Stimulated activated CD4-positive, alpha-beta T cell treated with anti-CD3 and anti-CD28 coated beads, Interleukin-15, amount 100 ng/mL, for 24 hours (primary cell): ENCODE measurements around the gene LENG8.

Source experiments
- DNase-seq: peaks from one replicate; pipeline ENCODE4 v3.0.0-alpha.2; 2020

LENG8 gene

DNA sequence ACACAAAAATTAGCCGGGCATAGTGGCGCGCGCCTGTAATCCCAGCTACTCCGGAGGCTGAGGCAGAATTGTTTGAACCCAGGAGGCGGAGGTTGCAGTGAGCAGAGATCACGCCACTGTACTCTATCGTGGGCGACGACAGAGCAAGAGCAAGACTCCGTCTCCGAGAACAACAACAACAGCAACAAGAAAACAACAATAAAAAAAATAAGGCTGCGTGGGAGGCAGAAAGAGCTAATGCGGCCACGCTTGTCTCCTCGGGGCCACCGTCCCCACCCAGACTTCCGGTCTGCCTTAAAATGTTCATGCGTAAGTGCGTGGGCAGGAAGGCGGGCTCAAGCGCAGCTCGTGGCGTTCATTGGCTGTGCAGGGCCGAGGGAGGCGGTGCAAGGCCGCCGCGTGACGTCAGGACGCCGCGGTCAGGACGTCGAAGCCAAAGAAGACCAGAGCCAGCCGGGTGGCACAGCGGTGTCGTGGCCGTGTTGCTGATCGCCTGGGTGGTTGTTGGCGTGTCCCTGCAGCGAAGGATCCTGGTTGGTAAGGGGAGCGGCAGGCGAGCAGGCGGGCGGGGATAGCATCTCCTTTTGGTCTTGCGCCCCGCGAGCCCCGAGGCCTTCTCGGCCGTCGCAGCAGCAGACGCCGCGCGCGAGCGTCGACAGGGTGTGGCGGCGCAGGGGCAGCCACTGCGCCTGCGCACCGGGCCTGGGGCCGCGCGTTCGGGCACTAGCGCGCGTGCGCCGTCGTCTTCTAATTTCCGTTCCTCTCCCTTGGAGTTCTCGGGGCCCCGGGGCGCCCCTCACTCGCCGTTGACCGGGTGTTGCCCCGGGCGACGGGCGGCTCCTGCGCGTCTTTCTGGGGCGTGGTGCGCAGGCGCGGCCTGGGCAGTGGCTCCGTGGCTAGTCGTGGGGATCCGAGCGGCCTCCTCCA, at the start of gene LENG8:
Gene LENG8, plus strand, starts transcription at position 426 of the 927 bp plus-strand sequence. CDS start 2,146 bp downstream, outside the sequence.
- peak; percentile 97 for DNase-seq

- DNase-seq: no peak
These were observed 48.1 kb upstream of the LENG8 start for GRCh38 chr19:54400913-54401312.

DNA sequence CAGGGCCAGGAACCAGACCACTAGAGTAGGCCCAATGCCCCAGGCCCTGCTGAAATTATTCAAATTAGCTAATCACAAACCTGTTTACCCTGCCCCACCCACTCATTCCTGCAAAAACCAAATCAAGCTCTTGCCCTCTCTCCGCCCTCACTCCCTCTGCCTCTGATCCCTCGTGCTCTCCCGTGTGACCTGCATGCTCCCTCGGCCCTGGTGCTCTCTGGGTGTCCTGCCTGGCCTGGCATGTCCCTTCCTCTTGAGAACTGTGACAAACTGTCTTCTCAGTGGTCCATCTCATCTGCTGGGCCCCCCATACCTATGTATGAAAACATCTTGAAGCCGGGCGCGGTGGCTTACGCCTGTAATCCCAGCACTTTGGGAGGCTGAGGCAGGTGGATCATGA, 45.9 kb upstream of the LENG8 start:
- DNase-seq: no peak

GRCh38 chr19:54405628-54406027, 43.4 kb upstream of the LENG8 start:
- no peak for DNase-seq

DNA sequence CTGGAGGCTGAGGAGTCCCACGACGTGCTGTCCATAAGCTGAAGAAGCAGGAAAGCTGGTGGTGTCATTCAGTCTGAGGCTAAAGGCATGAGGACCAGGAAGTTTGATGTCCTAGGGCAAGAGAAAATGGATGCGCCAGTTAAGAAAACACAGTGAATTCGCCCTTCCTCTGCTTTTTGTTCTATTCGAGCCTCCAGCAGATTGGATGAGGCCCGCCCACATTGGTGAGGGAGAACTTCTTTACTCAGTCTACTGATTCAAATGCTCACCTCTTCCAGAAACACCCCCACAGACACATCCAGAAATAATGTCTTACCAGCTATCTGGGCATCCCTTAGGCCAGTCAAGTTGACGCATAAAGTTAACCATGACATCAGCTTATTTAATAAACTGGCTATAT, 41.2 kb upstream of the LENG8 start:
- no peak for DNase-seq

DNA sequence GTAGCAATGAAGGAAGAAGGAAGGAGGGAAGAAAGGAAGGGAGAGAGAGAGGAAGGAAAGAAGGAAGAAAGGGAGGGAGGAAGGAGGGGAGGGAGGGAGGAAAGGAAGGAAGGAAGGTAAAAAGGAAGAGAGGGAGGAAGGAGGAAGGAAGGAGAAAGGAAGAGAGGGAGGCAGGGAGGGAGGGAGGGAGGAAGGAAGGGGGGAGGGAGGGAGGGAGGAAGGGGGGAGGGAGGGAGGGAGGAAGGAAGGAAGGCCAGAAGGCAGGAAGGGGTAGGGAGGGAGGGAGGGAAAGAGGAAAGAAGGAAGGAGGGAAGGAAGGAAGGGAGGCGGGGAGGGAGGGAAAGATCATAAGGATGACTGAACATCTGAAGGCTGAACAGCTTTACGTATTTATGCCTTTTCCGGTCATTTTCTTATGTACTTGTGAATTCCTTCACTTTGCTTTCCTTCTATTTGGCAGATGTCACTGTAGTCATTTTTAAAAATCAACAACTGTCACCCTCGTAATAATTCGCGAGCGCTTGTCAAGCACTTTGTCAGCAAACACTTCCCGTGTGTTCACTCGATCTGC, 40.5 kb upstream of the LENG8 start:
- DNase-seq: no peak

DNA sequence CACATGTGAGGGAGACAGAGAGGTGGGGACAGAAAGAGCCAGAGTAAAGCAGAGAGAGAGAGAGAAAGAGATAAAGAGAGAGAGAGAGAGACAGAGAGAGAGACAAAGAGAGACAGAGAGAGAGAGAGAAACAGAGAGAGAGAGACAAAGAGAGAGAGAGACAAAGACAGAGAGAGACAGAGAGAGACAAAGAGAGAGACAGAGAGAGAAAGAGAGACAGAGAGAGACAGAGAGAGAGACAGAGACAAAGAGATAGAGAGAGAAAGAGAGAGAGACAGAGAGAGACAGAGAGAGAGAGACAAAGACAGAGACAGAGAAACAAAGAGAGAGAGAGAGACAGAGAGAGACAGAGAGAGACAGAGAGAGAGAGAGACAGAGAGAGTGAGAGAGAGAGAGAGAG, 38.0 kb upstream of the LENG8 start:
- no peak for DNase-seq

DNA sequence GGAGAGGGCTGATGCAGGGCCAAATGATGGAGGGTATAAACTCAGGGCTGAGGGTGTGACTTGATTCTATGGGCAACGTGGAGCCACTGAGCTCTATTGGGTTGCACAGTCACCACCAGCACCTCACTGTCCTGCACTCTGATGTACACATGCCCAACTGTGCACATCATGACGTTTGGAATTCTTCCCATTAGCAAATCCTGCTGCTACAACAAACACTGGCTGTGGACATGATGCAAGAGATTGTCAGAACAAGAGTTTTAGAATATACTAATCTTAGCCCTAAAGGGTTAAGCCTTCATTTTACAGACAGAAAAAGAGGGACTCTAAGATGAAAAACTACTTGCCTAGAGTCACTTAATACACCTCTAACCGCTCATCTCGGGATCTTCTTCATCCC, 36.1 kb upstream of the LENG8 start:
- no peak for DNase-seq

GRCh38 chr19:54414156-54414555, 34.8 kb upstream of the LENG8 start:
- no peak for DNase-seq

GRCh38 chr19:54415208-54415900, 33.6 kb upstream of the LENG8 start, which contains the start of gene TTYH1:
TSS of gene TTYH1 (plus strand) at chr19:54415464. CDS start at chr19:54415553, 89 bp downstream.
- peak; percentile 59 for DNase-seq

- DNase-seq: no peak
These were observed 32.9 kb upstream of the LENG8 start for GRCh38 chr19:54415901-54416673.

DNA sequence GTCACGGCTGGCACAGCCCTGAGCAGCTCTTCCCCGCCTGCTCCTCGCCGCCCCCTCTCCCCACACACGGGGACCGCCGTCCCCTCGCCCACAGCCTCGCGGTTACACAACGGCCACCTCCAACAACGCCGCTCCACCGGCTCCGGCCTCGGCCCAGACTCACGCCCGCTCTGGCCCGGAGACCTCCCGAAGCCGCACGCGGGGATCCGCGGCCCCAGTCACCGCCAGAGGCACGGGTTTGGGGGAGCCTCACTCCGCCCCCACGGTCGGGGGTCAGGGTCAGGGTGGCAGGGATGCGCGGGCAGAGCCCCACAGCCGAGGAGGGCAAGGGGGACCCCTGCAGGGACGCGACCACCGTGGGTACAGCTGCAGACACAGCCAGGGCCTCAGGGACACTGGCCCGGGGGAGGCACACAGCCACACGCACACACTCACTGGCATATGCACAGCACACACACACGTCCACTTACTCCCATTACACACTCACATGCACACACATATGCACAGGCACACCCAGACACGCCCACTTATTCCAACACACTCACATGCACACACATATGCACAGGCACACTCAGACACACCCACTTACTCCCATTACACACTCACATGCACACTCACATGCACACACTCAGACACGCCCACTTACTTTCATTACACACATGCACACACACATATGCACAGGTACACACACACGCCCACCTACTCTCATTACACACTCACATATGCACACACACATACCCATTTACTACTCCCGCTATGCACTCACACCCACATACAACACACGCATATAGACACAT, 32.1 kb upstream of the LENG8 start:
- no peak for DNase-seq

GRCh38 chr19:54418030-54418929, 30.7 kb upstream of the LENG8 start:
- DNase-seq: peak; percentile 44

GRCh38 chr19:54418930-54419800, 29.8 kb upstream of the LENG8 start:
- DNase-seq: no peak

GRCh38 chr19:54420068-54420382, 29.0 kb upstream of the LENG8 start:
- DNase-seq: no peak

DNA sequence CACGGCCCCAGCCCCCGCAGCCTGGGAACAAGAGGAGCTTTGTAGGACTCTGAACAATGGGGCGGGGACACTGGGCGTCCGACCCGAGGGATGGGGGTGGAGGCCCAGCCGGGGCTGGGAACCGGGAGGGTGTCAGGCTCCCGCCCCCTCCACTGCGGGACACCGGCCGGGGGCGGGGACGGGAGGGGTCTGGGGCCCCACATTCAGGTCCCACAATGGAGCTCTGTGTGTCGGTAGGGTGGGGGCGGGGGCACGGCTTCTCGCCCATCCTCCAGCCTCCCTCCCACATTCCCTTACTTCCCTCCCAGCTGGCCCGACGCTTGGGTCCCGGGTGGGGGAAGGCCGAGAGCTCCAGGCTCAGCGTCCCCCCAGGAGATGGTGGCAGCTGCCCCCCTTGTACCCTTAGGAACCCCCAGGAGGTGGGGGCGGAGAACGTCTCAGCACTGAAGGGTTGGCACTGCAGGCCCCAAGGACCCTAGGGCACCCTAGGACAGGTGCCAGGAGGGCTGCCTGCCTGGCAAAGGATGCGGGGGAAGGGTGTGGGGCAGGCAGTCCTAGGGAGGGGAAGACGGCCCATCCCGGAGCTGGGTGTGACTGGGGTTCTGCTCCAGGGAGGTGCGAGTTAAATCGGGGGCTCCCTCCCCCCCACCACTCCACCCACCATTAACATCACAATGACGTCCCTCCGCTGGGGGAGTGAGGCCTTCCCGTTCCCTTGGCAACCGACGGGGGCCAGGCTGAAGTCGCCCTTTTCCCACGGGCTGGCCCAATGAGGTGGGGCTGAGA, 28.4 kb upstream of the LENG8 start:
- no peak for DNase-seq

GRCh38 chr19:54421169-54421516, 27.9 kb upstream of the LENG8 start:
- DNase-seq: no peak

DNA sequence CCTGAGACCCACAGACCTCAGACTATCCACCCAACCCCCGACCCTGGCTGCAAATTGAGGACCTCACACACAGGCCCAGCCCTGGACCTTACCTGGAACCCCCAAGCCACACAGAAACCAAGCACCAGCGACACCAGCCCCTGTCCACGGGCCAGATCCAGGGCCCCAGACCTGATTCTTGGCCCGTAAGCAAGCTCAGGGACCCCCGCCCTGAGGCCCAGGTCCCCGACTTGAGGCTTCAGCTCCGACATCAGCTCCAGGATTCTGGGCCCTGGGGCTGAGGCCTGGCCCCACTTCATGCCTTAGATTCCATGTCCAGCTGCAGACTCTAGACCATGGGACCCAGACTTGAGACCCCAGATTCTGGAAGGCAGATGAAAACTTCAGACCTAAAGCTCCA, 27.5 kb upstream of the LENG8 start:
- DNase-seq: no peak

- DNase-seq: no peak
These were observed 26.9 kb upstream of the LENG8 start for GRCh38 chr19:54422136-54422535.
